HT-29 (cell line): ENCODE data around the gene PPL. TPM values are rescaled to one million over a fixed set of nuclear protein-coding genes. Genes with fewer than 3 reads are reported as not detected.
"Not testable (repeated sequence)": the region's sequence is repeated elsewhere in the genome, so short reads cannot be mapped to it uniquely, and the experiment has no call there.

Experiments used
- DNase-seq: peaks from one replicate; pipeline ENCODE4 v3.0.0-alpha.2; 2015; ENCODE audit warnings: low spot score
- total RNA-seq: library from RNA; depleted of rRNA; stranded (reverse); fragments of >200 nt; shearing (Covaris generic); gene quantifications from 2 replicates; pipeline ENCODE4 v1.2.3, GENCODE V29; 2014; rRNA removed

The PPL gene, protein sequence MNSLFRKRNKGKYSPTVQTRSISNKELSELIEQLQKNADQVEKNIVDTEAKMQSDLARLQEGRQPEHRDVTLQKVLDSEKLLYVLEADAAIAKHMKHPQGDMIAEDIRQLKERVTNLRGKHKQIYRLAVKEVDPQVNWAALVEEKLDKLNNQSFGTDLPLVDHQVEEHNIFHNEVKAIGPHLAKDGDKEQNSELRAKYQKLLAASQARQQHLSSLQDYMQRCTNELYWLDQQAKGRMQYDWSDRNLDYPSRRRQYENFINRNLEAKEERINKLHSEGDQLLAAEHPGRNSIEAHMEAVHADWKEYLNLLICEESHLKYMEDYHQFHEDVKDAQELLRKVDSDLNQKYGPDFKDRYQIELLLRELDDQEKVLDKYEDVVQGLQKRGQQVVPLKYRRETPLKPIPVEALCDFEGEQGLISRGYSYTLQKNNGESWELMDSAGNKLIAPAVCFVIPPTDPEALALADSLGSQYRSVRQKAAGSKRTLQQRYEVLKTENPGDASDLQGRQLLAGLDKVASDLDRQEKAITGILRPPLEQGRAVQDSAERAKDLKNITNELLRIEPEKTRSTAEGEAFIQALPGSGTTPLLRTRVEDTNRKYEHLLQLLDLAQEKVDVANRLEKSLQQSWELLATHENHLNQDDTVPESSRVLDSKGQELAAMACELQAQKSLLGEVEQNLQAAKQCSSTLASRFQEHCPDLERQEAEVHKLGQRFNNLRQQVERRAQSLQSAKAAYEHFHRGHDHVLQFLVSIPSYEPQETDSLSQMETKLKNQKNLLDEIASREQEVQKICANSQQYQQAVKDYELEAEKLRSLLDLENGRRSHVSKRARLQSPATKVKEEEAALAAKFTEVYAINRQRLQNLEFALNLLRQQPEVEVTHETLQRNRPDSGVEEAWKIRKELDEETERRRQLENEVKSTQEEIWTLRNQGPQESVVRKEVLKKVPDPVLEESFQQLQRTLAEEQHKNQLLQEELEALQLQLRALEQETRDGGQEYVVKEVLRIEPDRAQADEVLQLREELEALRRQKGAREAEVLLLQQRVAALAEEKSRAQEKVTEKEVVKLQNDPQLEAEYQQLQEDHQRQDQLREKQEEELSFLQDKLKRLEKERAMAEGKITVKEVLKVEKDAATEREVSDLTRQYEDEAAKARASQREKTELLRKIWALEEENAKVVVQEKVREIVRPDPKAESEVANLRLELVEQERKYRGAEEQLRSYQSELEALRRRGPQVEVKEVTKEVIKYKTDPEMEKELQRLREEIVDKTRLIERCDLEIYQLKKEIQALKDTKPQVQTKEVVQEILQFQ (N-terminal part only)
- 56.5 and 58.1 TPM in 2 replicates for total RNA-seq

DNA sequence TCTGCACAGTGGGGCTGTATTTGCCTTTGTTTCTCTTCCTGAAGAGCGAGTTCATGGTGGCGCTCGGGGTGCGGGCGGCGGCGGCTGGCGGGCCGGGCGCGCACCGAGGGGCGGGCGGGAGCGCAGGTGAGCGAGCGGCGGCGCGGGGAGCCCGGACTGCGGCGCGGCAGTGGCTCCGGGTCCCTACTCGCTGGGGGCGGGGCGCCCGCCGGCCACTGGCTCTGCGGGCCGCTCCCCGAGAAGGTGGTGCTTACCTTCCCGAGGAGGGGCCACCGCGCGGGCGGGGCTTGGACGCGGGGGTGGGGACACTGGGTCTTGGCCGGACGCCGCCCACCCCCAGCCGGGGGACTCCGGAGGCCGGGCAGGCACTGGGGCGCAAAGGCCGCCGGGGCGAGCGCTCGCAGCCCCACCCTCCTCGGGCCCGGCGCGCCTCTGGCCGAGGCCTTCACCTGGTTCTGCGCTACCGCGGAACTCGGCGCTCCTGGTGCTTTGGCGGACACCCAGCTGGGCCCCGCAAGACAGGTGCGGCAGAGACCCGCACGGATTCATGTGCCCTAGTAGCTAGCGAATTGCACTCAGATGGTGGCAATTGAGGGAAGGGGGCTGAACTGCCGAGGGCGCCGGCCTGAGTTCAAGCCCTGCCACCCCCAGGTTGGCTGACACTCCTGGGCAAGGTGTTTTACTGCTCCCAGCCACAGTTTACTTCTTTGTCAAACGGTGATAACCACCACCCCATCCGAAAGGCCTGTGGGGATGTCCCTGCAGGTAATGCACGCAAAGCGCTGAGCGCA, at the start of gene PPL:
Gene PPL (minus strand): TSS at position 158 of the 791 bp plus-strand sequence. CDS start 103 bp downstream, at position 55.
- peak; percentile 92 for DNase-seq

GRCh38 chr16:4984174-4984990, 47.4 kb upstream of the PPL start:
- DNase-seq = no peak

- DNase-seq = no peak
These were observed 45.3 kb upstream of the PPL start for GRCh38 chr16:4982056-4982867.

- DNase-seq = no peak
These were observed 44.5 kb upstream of the PPL start for GRCh38 chr16:4981473-4981872.

DNA sequence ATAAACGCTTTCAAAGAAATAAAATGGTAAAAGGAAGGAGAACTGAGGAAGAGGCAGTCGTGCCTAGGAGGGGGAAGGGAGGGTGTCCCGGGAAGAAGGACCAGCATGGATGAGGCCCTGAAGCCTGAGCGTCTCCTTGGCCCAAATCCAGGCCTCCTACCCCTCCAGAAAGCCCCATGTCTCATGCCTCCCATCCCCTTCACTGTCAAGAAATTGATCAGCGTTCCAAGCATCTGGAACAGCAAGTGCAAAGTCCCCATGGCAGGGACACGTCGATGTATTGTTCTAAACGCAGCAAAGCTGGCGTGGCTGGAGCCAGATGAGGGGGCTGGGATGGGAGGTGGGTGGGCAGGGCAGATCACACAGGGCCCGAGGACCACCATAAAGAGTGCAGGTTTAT, 43.7 kb upstream of the PPL start:
- DNase-seq = no peak

- DNase-seq = no peak
These were observed 43.0 kb upstream of the PPL start for GRCh38 chr16:4979736-4980660.

DNA sequence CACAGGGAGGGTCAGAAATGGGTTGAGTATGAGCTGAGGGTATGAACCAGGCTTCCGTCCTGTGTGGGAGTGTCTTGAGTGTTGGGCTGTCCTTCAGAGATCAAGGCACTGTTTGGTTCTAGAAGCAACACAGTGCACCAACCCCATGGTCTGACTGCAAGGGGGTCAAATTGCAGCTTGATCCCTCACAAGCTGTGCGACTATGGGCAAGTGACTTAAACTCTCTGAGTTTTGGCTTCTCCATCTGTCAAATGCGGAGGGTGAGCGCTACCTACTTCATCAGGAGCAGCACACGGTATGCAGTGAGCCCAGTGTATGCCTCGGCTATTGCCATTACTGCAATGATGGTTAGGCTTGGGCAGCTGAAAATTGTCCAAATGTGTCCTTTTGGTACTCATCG, 42.2 kb upstream of the PPL start:
- DNase-seq = no peak

DNA sequence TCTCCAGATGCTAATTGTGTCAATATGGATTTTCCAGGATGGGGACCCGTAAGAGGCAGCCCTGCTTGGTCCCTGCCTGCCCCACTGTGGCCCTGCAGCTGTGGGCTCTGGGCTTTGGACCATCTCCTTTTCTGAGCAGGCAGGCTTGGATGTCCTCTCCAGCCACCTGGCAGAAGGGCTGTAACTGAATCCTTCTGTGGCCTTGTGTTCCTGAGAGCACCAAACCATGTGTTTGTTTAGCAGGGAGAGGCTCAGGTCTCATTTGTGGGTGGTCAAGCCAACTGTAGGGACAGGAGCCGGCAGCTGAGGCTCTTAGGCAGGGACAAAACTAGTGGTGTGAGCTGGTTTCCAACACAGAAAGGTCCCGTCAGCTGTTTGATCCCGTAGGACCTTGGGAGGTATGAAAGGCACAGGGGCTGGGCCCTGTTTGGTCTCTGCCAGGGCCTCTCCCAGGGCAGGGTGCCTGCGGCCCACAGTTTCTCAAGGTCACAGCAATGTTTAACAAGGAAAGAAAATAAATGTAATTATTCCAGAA, 39.7 kb upstream of the PPL start:
- no peak for DNase-seq

DNA sequence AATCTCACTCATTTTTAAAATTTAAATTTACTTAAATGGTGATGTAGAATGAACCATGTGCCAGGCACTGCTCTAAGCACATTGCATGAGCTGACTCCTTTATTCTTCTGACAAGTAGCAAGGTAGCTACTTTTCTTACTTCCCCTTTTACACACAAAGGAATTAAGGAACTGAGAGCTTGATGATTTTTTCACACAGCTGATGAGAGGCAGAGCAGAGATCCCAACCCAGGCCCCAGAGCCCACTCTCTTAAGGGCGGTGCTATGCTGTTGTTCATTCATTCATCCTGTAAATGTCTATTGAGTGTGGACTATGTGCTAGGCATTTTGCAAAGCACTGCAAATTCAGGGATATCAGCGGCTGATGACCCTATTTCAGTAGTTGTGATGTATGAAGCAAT, 39.1 kb upstream of the PPL start:
- no peak for DNase-seq

GRCh38 chr16:4972938-4973587, 36.1 kb upstream of the PPL start:
- DNase-seq = no peak

DNA sequence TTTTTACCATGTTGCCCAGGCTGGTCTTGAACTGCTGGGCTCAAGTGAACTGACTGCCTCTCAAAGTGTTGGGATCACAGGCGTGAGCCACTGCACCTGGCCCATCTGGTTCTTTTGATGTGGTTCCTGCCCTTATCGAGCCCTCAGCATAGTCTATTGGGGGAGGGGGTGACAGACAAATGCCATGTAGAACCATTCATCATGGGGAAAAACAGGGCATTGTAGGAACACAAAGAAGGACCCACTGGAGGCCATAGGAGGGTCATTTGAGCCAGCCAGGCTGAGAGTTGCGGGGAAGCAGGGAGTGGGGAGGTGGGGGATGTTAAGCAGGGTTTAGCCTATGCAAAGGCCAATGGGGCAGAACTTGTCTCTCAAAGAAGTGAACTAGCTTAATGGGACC, 33.1 kb upstream of the PPL start:
- DNase-seq = no peak

GRCh38 chr16:4968879-4969483, 32.0 kb upstream of the PPL start:
- no peak for DNase-seq

DNA sequence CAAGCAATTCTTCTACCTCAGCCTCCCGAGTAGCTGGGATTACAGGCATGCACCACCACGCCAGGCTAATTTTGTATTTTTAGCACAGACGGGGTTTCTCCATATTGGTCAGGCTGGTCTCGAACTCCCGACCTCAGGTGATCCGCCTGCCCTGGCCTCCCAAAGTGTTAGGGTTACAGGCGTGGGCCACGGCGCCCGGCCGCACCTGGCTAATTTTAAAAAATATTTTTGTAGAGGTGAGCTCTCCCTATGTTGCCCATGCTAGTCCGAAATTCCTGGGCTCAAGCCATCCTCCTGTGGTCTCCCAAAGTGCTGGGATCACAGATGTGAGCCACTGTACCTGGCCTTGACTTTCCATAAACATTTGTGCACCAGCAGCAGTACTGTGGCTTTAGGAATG, 31.3 kb upstream of the PPL start:
- DNase-seq = not testable (repeated sequence)

GRCh38 chr16:4966736-4967453, 29.9 kb upstream of the PPL start:
- DNase-seq = no peak

DNA sequence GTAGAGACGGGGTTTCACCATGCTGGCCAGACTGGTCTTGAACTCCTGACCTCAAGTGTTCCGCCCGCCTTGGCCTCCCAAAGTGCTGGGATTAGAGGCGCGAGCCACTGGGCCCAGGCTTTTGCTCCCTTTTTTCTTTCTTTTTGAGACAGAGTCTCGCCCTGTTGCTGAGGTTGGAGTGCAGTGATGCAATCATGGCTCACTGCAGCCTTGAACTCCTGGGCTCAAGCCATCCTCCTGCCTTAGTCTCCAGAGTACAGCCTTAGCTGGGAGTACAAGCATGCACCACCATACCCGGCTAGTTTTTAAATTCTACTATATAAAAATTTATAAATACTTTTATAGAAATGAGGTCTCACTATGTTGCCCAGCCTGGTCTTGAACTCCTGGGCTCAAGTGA, 26.6 kb upstream of the PPL start:
- DNase-seq = not testable (repeated sequence)

DNA sequence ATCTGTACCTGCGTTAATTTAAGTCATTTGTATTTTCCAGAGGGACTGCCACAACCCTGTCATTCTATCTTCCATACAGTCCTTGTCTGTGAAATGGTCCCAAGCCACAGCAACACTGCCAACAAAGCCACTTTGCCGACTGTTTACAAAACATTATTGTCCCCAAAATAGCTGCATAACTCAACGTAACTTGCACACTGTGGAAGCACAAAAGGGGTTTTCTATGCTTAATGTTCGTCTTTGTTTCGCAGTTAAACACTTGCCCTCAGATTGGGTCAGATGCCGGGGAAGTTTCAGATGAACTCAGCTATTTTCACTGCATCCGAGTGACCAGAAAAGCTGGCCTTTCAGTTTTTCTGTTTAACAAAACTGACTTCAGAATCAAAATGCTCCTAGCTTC, 25.8 kb upstream of the PPL start:
- no peak for DNase-seq
